Astrocyte of the cerebellum (primary cell): ENCODE measurements around the gene COQ5.

ENCODE experiments used
- DNase-seq: peaks from one replicate; pipeline ENCODE4 v3.0.0-alpha.2; 2011; ENCODE audit warnings: low read depth
- H3K4me3 ChIP-seq: 2 replicates; pipeline ENCODE4 v1.5.1; 2011; ENCODE audit warnings: mild to moderate bottlenecking, low read depth, low read length, moderate library complexity
- CTCF ChIP-seq: IDR thresholded peaks from 2 replicates; pipeline ENCODE4 v1.5.1; 2012; ENCODE audit warnings: low read length, low read depth, moderate library complexity, mild to moderate bottlenecking; ENCODE audit errors: missing control alignments
- in situ Hi-C: cut with HindIII; loops from 2 replicates; pipeline ENCODE4 v1.10.0; 2017; ENCODE audit warnings: low sequenced_read_pairs

The COQ5 gene

GRCh38 chr12:120485961-120486881, 42.7 kb downstream of the COQ5 start:
- no peak for TF ChIP-seq CTCF
- in situ Hi-C loops: no loop called here
- no peak for DNase-seq
- no peak overlapping the region for H3K4me3 ChIP-seq

GRCh38 chr12:120483621-120484020, 45.3 kb downstream of the COQ5 start:
- H3K4me3 ChIP-seq: no peak overlapping the region
- TF ChIP-seq CTCF: no peak
- DNase-seq: no peak
- in situ Hi-C loops: no loop called here

GRCh38 chr12:120481022-120481767, 47.8 kb downstream of the COQ5 start:
- in situ Hi-C loops: no loop called here
- no peak for TF ChIP-seq CTCF
- DNase-seq: no peak
- no peak overlapping the region for H3K4me3 ChIP-seq

GRCh38 chr12:120480211-120480610, 48.7 kb downstream of the COQ5 start:
- no peak for TF ChIP-seq CTCF
- in situ Hi-C loops: no loop called here
- DNase-seq: no peak
- no peak overlapping the region for H3K4me3 ChIP-seq

GRCh38 chr12:120479458-120479857, 49.5 kb downstream of the COQ5 start:
- DNase-seq: no peak
- no peak for TF ChIP-seq CTCF
- in situ Hi-C loops: no loop called here
- no peak overlapping the region for H3K4me3 ChIP-seq

GRCh38 chr12:120475643-120476042, 53.3 kb downstream of the COQ5 start:
- H3K4me3 ChIP-seq: no peak overlapping the region
- no peak for DNase-seq
- TF ChIP-seq CTCF: no peak
- in situ Hi-C loops: no loop called here
